Endothelial cell of umbilical vein (primary cell): Measurements from ENCODE around the gene MYMK. TPM values are rescaled to one million over a fixed set of nuclear protein-coding genes. Genes with fewer than 3 reads are reported as not detected.

Experiments
- BruUV-seq: library from RNA; stranded (reverse); fragments of 400-500 nt; replicated peaks from 2 replicates; lab custom pipeline; 2021; lab: Mats Ljungman, UMichigan
- CTCF ChIA-PET: fragments of 300-600, 350-600 bp; sonication (Branson Sonifier 250); formaldehyde crosslinking; loops from one replicate; lab custom pipeline; 2021; ENCODE audit warnings: antibody characterized with exemption, inconsistent platforms; lab: Charles Lee
- POLR2A ChIA-PET: fragments of 300-600, 350-600 bp; sonication (Branson Sonifier 250); formaldehyde crosslinking; loops from one replicate; lab custom pipeline; 2021; ENCODE audit warnings: antibody characterized with exemption, inconsistent platforms; lab: Charles Lee
- DNase-seq: peaks from one replicate; pipeline ENCODE4 v3.0.0-alpha.2; 2011; ENCODE audit warnings: low read depth, low spot score
- FAIRE-seq: peaks from 2 replicates; lab custom pipeline; 2011; peaks lifted over from hg19 to GRCh38; lab: Jason Lieb, UNC
- H2AFZ ChIP-seq: 2 replicates; pipeline ENCODE4 v1.6.0; 2012; ENCODE audit warnings: low read depth, low read length, control low read depth, inconsistent platforms
- H3K27ac ChIP-seq: 2 replicates; pipeline ENCODE4 v1.5.1; 2011; ENCODE audit warnings: low read depth, mild to moderate bottlenecking, control low read depth, low read length, moderate library complexity; ENCODE audit not compliant: insufficient read depth
- H3K27me3 ChIP-seq, 2 experiments: 2 replicates each; pipeline versions ENCODE4 v1.6.0 to v1.6.1; 2011; ENCODE audit warnings: low read length in 2 of 2, mixed read lengths in 1 of 2; ENCODE audit not compliant: control insufficient read depth in 2 of 2, insufficient read depth in 2 of 2
- H3K36me3 ChIP-seq, 2 experiments: 2 replicates in 1 of 2; 3 replicates in 1 of 2; pipeline ENCODE4 v1.5.1; 2011; ENCODE audit warnings: low read length in 2 of 2, mild to moderate bottlenecking in 1 of 2, moderate library complexity in 1 of 2; ENCODE audit not compliant: control insufficient read depth in 2 of 2, insufficient read depth in 2 of 2; ENCODE audit errors: extremely low read depth in 1 of 2
- H3K4me1 ChIP-seq: 3 replicates; pipeline ENCODE4 v1.5.1; 2011; ENCODE audit warnings: mild to moderate bottlenecking, low read length; ENCODE audit not compliant: control insufficient read depth, insufficient read depth; ENCODE audit errors: extremely low read depth
- H3K4me2 ChIP-seq: 2 replicates; pipeline ENCODE4 v1.6.1; 2011; ENCODE audit warnings: low read length, control low read depth, mixed read lengths; ENCODE audit not compliant: insufficient read depth
- H3K4me3 ChIP-seq, 3 experiments: fragments of 200-600 bp in 1 of 3; sonication (generic), shearing (Covaris generic) in 1 of 3; replicated peaks in 1 of 3; 2 replicates each; pipeline ENCODE4 v1.5.1; 2011 to 2016; ENCODE audit warnings: control low read depth in 3 of 3, low read length in 3 of 3, mild to moderate bottlenecking in 2 of 3, inconsistent platforms in 1 of 3, low read depth in 1 of 3, moderate library complexity in 1 of 3; ENCODE audit not compliant: insufficient read depth in 1 of 3
- H3K79me2 ChIP-seq: 2 replicates; pipeline ENCODE4 v1.6.0; 2012; ENCODE audit warnings: low read length, inconsistent platforms; ENCODE audit not compliant: control insufficient read depth, insufficient read depth
- H3K9ac ChIP-seq: replicated peaks from 2 replicates; pipeline ENCODE3; 2011; ENCODE audit warnings: low read length, control low read depth; ENCODE audit not compliant: insufficient read depth; ENCODE audit errors: extremely low read depth
- H3K9me1 ChIP-seq: replicated peaks from 3 replicates; pipeline ENCODE4 v1.6.0; 2011; ENCODE audit warnings: mild to moderate bottlenecking, low read length; ENCODE audit not compliant: control insufficient read depth, insufficient read depth; ENCODE audit errors: extremely low read depth
- H3K9me3 ChIP-seq: replicated peaks from 2 replicates; pipeline ENCODE4 v1.5.1; 2012; ENCODE audit warnings: low read length, inconsistent platforms; ENCODE audit not compliant: control insufficient read depth, insufficient read depth
- H4K20me1 ChIP-seq: replicated peaks from 2 replicates; pipeline ENCODE3; 2011; ENCODE audit warnings: mild to moderate bottlenecking, low read length; ENCODE audit not compliant: control insufficient read depth, insufficient read depth; ENCODE audit errors: extremely low read depth
- CTCF ChIP-seq, 2 donors: IDR thresholded peaks; 1 replicate in 1 of 2; 2 replicates in 1 of 2; pipeline ENCODE4 v1.5.1; 2011; ENCODE audit warnings: low read length in 2 of 2, mild to moderate bottlenecking in 2 of 2, moderate library complexity in 2 of 2, control low read depth in 1 of 2, inconsistent platforms in 1 of 2, low read depth in 1 of 2; ENCODE audit not compliant: insufficient read depth in 1 of 2; ENCODE audit errors: extremely low read depth in 1 of 2
- EZH2 ChIP-seq: IDR thresholded peaks from 2 replicates; pipeline ENCODE4 v1.6.1; 2012; ENCODE audit warnings: borderline replicate concordance, low read depth, mild to moderate bottlenecking, moderate library complexity, low read length, inconsistent platforms; ENCODE audit not compliant: severe bottlenecking
- FOS ChIP-seq: IDR thresholded peaks from 2 replicates; pipeline ENCODE4 v1.6.1; 2011; ENCODE audit warnings: mild to moderate bottlenecking, low read length, moderate library complexity, borderline replicate concordance; ENCODE audit not compliant: insufficient read depth
- GATA2 ChIP-seq: IDR thresholded peaks from 2 replicates; pipeline ENCODE4 v1.7.0; 2011; ENCODE audit warnings: low read depth, mild to moderate bottlenecking, moderate library complexity, mixed read lengths, low read length; ENCODE audit not compliant: insufficient read length, insufficient read depth
- JUN ChIP-seq: IDR thresholded peaks from 2 replicates; pipeline ENCODE4 v1.6.1; 2011; ENCODE audit warnings: borderline replicate concordance, low read depth; ENCODE audit not compliant: insufficient read length, insufficient read depth
- MYC ChIP-seq: IDR thresholded peaks from one replicate; pipeline ENCODE4 v1.6.1; 2011; ENCODE audit warnings: mild to moderate bottlenecking, low read depth, low read length
- POLR2A ChIP-seq: IDR thresholded peaks from 2 replicates; pipeline ENCODE4 v1.6.1; 2012; ENCODE audit warnings: low read depth, mild to moderate bottlenecking, control low read depth, low read length
- POLR2AphosphoS5 ChIP-seq: IDR thresholded peaks from 2 replicates; pipeline ENCODE4 v1.6.1; 2012; ENCODE audit warnings: low read depth, mild to moderate bottlenecking, control low read depth, low read length, moderate library complexity; ENCODE audit not compliant: insufficient read depth
- dilution Hi-C: fragments of 300-500 bp; cut with MboI; formaldehyde crosslinking; loops from one replicate; pipeline ENCODE4 v1.15.0; 2019; ENCODE audit warnings: low sequenced_read_pairs; ENCODE audit not compliant: extremely low pct_ligation_motif_present
- intact Hi-C: fragments of 100-400 bp; cut with micrococcal nuclease; formaldehyde crosslinking; loops from one replicate; pipeline ENCODE4 v1.10.0; 2022
- polyA plus RNA-seq, 4 experiments: library from polyadenylated mRNA; depleted of rRNA in 3 of 4; stranded (reverse) in 3 of 4; unstranded in 1 of 4; fragments of >200 nt; gene quantifications; 2 replicates each; pipeline versions ENCODE4 v1.2.1 to v1.2.3, GENCODE V29; 2011 to 2012; ENCODE audit warnings: missing spikeins in 1 of 4
- total RNA-seq: library from RNA; stranded (reverse); gene quantifications from 2 replicates; pipeline ENCODE4 v1.2.3, GENCODE V29; 2021
- TF ChIP-seq, protein P1 (sequence below): IDR thresholded peaks from 2 replicates; pipeline ENCODE4 v1.6.1; 2011; ENCODE audit not compliant: insufficient read depth, insufficient read length

Gene MYMK
- total and polyA plus RNA-seq, 2 donors (not counting 3 experiments of a cell fraction or from before 2014, with no cell fraction given): not detected

GRCh38 chr9:133477461-133477860, 47.3 kb downstream of the MYMK start:
- Histone ChIP-seq H3K27ac (no peak overlapping the region), H3K36me3 (peaks cover 3 to 31% of the 10 kb centered on the region in 2 experiments), H3K9me3 (no peaks in the 10 kb centered on the region), H4K20me1 (no peaks in the 10 kb centered on the region), H3K4me1 (peaks cover 6% of the 10 kb centered on the region), H3K4me3 (no peak overlapping the region), H3K9me1 (no peaks in the 10 kb centered on the region), H3K79me2 (peaks cover 8% of the 10 kb centered on the region), H2AFZ (no peak overlapping the region), H3K27me3 (no peaks in the 10 kb centered on the region), H3K4me2 (peak overlapping the region; percentile 48), H3K9ac (peak overlapping the region; percentile 84)
- dilution Hi-C loops: no loop called here
- no TSS peak for BruUV-seq
- DNase-seq (no peak), FAIRE-seq (no peak)
- ChIA-PET CTCF (interaction anchor here (2.0 kb wide), 1 partner anchor 9 kb away, joined by 6 read pairs; no protein-coding TSS in a partner anchor), POLR2A (interaction anchor here (2.7 kb wide), 1 partner anchor 18 kb away, joined by 8 read pairs; the partner anchor contains the start of gene CACFD1)
- TF ChIP-seq, protein P1, sequence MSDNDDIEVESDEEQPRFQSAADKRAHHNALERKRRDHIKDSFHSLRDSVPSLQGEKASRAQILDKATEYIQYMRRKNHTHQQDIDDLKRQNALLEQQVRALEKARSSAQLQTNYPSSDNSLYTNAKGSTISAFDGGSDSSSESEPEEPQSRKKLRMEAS: no peak
- TF ChIP-seq MYC (no peak), GATA2 (no peak), CTCF (IDR thresholded peaks at IDR 0.05; ENCODE audit: extremely low read depth in 1 of 2, insufficient read depth in 1 of 2, low read depth in 1 of 2, low read length in 2 of 2) (no peak), EZH2 (no peak), FOS (no peak), POLR2AphosphoS5 (no peak), JUN (no peak), POLR2A (no peak)
- intact Hi-C loops: no loop called here
